ENCODE data around the gene KLK4.

Gene KLK4

GRCh38 chr19:50911206-50912101 is at the start of gene KLK4:
KLK4 (minus strand) TSS chr19:50911395; CDS start chr19:50910738, 657 bp downstream.
- DNase-seq (ENCODE audit: low spot score): no peak

GRCh38 chr19:50959731-50960500 is 48.7 kb upstream of the KLK4 start:
- no peak for DNase-seq (ENCODE audit: low spot score)

GRCh38 chr19:50957587-50957986 is 46.4 kb upstream of the KLK4 start:
- DNase-seq (ENCODE audit: low spot score): no peak

- no peak for DNase-seq (ENCODE audit: low spot score)
Observed at GRCh38 chr19:50952910-50953309, 41.7 kb upstream of the KLK4 start, which contains the start of gene KLK5. KLK5 (minus strand) TSS chr19:50953038; CDS start chr19:50952657, 381 bp downstream.

- no peak for DNase-seq (ENCODE audit: low spot score)
Observed at GRCh38 chr19:50949861-50950260, 38.7 kb upstream of the KLK4 start.

- DNase-seq (ENCODE audit: low spot score): no peak
Observed at GRCh38 chr19:50947123-50947522, 35.9 kb upstream of the KLK4 start.

- no peak for DNase-seq (ENCODE audit: low spot score)
Observed at GRCh38 chr19:50944795-50945194, 33.6 kb upstream of the KLK4 start.

GRCh38 chr19:50943074-50943828 is 32.1 kb upstream of the KLK4 start:
- DNase-seq (ENCODE audit: low spot score): no peak

- no peak for DNase-seq (ENCODE audit: low spot score)
Observed at GRCh38 chr19:50939596-50939995, 28.4 kb upstream of the KLK4 start.

- DNase-seq (ENCODE audit: low spot score): no peak
Observed at GRCh38 chr19:50933640-50934039, 22.4 kb upstream of the KLK4 start.

- no peak for DNase-seq (ENCODE audit: low spot score)
Observed at GRCh38 chr19:50932690-50933083, 21.5 kb upstream of the KLK4 start.

GRCh38 chr19:50932018-50932689 is 21.0 kb upstream of the KLK4 start:
- DNase-seq (ENCODE audit: low spot score): no peak

GRCh38 chr19:50931023-50931422 is 19.8 kb upstream of the KLK4 start:
- DNase-seq (ENCODE audit: low spot score): no peak

- DNase-seq (ENCODE audit: low spot score): no peak
Observed at GRCh38 chr19:50928831-50929230, 17.6 kb upstream of the KLK4 start.

GRCh38 chr19:50926144-50926543 is 14.9 kb upstream of the KLK4 start:
- DNase-seq (ENCODE audit: low spot score): no peak

GRCh38 chr19:50925734-50926133 is 14.5 kb upstream of the KLK4 start:
- no peak for DNase-seq (ENCODE audit: low spot score)

- DNase-seq (ENCODE audit: low spot score): no peak
Observed at GRCh38 chr19:50924586-50924985, 13.4 kb upstream of the KLK4 start.

- peak; percentile 91 for DNase-seq (ENCODE audit: low spot score)
Observed at GRCh38 chr19:50922317-50922853, 11.2 kb upstream of the KLK4 start.

GRCh38 chr19:50921426-50922316 is 10.5 kb upstream of the KLK4 start:
- no peak for DNase-seq (ENCODE audit: low spot score)

GRCh38 chr19:50916069-50916468 is 4.9 kb upstream of the KLK4 start:
- DNase-seq (ENCODE audit: low spot score): no peak
